Ecto neural progenitor cell (in vitro differentiated cells): ENCODE measurements around the gene GRIA1.

Source experiments
- DNase-seq: peaks from one replicate; pipeline ENCODE4 v3.0.0-alpha.2; 2018; ENCODE audit warnings: low spot score

GRIA1 gene

DNA sequence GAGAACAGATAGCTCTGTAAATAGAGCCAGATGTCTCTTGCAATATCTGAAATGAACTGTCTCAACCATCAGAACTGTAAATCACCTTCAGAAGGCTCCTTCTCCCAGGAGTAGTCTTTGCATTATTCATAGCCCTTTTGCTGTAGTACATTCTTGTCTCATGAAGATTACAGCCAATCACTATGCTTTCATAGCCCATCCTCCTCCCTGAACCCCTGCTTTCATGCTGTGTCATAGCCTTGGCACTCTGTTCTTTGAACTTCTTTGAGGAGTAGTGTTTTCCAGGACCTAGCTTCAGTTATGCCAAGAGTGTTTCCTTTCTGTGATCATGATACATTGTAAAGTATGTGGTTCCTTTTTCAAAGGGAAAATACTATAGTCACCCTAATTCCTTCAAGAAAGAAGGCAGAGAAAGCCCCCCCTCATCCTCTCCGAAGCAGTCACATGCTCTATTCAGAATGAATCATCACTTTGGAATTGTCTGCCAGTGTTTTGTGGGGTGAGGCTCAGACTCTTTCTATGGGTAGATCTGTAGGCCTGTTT is 61.1 kb downstream of the GRIA1 start:
- DNase-seq, result no peak

DNA sequence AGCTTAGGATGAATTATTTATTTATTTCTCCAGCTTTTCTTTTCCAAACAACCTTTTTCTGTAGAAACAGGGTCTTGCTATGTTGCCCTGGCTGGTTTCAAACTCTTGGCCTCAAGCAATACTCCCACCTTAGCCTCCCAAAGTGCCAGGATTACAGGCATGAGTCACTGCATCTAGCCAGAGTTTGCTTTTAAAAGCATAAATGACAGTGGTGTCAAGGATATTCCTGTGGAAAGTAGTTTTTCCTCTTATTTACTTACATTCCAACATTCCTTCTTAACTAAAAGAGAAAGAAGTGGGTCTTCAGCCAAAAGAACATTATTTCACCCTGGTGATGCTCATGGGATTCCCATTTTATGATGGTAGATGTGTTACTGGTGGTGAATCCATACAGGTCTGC is 62.4 kb downstream of the GRIA1 start:
- no peak for DNase-seq

DNA sequence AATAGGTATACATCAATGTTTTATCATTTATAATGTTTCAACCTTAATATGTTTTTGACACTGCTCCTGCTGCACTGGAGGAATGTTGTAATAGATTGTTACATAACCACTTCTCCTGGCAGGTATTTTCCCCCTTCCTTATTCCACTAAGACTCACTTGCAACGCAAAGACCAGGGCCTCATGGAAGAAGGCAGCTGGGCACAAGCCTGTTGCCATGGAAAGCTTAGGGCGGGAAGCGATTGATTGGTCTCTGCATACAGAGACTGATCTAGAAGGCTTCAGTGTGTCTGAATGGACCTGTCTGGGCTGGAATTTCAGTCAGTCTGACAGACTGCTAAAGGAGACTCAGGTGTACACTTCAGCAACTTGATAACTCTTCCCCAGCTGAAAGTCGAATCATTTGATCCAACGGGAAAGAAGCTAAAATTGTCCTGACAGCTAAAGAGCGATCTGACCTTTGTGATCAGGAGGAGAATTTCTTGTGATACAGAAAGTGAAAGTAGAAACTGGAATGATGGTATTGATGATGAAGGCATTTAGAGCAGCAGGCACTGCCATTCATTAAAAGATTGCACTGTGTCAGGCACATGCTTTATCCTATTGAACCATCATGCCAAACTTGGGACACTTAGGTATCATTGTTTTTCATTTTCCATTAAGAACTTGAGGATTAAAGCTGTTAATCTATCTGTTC is 65.1 kb downstream of the GRIA1 start:
- DNase-seq, result no peak

DNA sequence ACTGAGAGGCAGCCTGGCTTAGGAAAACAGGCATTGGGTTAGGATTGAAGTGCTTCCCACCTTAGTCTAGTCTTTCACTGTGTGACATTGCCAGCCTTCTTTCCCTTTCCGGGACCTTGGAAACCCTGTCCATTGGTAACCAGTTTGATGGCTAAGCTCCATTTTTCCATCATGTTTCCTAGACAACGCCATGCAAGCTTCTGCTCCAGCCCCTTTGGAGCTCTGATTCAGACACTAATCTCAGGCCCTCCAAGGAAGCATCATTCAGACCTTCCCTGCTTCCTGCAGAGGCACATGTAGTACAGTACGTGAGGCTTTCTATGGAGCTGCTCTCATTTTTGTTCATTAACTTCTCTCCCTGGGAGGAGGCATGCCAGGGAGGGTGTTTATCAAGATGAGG is 68.5 kb downstream of the GRIA1 start:
- DNase-seq, result no peak

DNA sequence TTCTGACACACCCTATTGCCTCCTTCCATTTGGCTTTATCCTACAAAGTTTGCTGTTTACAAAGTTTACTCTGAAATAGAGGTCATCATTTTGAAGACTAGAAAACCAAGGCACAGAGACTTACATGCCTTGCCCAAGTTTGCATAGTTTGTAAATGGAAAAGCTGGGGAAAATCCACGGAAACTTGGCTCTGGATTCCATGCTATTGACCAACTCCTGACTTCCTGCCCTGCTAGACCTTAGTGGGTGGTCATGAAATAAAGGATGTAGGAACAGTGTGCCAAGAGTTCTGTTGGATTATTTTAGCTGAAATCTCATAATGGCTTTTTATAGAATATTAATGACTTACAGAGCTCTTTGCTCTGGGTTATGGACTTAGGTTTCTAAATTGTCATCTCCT is 69.5 kb downstream of the GRIA1 start:
- no peak for DNase-seq

DNA sequence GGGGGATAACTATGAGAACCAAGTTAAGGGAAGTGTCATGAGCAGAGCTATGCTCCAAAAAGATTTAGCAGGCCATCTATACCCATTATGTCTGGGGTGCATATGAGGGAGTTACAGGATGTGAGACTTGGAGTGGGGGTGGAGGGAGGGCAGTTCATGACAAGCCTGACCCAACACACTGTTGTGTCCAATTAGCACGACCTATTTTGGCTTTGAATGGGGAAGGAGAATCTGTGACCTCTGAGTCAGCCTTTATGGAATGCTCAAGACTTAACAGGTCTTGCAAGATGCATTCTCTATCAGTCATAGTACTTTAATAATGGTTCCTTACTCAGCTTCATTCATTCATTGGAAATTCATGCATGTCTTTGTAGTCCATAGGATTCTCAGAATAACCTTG is 71.7 kb downstream of the GRIA1 start:
- DNase-seq, result no peak

DNA sequence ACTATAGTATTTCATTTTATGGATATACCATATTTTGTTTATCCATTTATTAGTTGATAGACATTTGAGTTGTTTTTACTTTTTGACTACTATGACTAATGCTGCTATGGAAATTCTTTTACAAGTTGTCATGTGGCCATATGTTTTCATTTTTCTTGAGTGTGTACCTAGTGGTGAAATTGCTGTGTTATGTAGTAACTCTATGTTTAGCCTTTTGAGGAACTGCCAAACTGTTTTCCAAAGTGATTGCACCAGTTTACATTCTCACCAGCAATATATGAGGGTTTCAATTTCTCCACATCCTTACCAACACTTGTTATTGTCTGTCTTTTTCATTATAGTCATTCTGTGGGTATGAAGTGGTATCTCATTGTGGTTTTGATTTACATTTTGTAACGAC is 75.4 kb downstream of the GRIA1 start:
- no peak for DNase-seq

DNA sequence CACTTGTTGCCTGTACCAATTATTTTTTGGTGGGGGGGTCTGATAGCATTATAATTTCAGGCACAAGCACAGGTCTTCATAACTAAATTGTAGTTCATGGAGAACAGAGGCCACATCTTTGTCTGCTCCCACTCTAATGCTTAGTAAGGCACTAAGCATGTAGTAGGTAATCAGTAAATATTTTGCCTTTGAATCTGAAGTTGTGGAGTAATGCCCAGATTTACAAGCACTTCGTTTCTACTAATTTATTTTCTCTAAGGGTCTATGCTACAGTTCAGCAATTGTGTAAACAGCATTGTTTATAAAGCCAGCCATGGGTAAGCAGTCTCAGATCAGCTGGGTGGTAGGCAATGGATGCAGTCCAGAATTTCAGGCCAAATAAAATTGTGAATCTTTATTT is 78.6 kb downstream of the GRIA1 start:
- DNase-seq, result no peak

DNA sequence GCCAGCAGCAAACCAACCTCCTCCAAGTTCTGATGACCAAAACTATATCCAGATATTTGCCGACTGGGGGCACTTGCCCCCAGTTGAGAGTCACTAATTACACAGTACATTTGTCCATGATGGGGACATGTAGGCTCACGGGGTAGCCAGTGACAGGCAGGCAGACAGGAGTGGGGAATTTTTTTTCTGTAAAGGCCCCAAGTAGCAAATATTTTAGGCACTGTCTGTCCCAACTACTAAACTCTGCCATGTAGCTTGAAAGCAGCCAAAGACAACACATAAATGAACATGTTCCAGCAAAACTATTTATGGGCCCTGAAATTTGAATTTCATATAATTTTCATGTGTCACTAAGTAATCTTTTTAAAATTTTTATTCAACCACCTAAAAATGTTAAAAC is 80.7 kb downstream of the GRIA1 start:
- no peak for DNase-seq

DNA sequence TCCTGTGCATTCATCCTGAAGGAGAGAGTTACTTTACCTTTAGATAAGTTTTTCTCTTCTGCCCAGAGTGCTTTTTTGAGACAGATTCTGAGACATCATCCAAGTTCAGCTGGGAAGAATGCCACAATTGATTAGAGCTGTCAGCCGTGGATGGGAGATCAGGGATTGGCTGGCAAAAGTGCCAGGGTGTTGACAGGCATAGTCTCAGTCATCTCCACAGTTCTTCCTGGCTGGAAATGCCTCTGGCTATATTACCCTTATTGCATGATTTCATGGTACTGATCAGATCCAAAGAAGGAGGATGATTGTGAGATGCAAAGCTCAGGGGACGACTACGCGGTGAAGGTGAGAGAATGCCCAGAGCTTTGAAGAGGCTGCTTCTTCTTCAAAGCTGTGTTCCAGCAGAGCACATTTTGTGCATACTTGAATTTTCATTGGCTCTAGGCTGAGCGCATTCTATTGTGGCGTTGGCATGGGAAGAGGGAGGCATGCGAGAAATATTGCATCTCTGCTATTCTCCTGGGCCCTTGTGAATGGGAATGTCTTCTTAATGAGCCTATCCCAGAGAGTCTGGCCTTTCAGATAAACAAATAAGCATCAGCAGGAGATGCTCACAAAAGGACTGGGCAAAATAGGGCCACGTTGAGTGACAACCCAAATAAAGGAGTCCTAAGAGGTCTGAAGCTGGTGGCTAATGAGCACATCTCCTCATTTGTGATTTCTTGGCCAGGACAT is 82.1 kb downstream of the GRIA1 start:
- DNase-seq, result no peak

DNA sequence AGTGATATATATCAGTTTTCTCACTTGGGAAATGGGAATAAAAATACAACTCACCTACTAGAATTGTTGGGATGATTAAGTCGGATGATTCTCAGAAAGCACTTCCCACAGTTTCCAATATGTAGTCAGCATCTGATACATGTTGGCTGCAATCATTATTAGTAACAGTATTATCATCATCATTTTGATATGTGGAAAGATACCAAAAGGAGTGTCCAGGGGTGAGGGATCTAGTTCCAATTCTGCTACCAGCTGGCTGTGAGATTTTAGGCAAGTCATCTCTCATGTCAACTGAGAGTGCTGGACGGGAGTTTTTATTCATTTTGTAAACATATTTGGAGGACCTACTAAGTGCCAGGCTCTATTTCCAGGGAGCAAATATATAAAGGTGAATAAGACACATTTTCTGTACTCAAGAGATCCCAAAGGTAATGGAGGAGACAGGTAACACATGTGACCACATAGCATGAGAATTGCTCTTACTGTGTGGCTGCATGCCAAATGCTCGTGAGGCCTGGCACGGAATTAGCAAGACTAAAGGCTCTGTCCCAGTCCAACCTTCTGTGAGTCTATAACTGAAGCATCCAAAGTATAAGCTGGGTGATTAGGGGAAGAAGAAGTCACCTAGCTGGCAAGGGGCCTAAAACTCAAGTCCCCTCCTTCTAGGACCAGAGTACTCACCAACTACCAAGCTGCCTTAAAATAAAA is 83.0 kb downstream of the GRIA1 start:
- DNase-seq, result no peak

DNA sequence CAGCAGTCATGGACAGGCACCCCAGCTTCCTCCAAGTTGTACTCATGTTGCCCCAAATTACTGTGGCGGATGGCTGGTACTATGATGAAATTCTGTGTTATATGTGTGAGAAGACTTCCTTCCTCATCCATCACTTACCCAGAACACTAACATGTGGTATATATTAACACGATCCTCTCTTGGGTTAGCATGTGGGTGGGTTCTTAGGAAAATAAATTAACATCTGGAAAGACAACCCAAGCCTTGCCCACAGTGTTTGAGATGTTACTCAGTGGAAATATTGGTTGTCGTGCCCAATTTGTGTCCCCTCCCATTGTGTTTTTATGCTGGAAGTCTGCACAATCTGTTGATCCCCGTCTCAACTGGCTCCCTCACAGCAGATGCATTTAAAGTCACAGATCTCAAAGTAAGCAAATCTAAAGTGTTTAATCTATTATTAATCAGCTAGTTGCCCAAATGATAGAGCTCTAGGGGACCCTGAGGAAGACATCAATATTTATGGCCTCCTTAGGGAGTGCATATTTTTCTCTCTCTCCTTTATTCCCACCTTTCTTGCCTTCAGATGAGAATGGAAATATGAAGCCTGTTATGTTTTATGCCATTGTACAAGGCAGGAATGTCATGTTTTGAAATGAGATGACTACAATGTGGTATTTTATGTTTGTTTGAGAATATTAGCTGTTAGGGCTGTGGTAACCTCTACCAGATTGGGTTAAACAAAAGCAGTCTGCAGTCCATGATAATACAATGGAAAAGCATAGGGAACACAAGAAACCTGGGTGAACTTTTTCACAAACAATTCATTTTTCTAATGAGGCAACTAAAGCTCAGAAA is 93.9 kb downstream of the GRIA1 start:
- no peak for DNase-seq

DNA sequence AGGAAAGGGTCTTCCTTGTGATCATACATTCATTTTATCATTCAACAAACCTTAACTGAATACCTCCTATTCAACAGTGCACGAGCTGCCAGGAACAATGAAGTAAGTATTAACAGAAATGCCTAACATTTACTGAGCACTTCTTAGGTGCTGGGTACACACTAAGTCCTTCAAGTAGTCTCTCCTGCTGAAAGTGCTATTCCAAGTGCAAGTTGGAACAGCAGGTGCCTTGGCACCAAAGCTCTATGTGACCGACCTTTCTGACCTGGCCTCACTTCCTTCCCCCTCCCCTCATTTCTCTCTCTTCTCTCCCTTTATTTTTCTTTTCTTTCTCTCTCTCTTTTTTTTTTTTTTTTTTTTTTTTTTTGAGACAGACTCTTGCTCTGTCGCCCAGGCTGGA is 94.5 kb downstream of the GRIA1 start:
- DNase-seq, result no peak

DNA sequence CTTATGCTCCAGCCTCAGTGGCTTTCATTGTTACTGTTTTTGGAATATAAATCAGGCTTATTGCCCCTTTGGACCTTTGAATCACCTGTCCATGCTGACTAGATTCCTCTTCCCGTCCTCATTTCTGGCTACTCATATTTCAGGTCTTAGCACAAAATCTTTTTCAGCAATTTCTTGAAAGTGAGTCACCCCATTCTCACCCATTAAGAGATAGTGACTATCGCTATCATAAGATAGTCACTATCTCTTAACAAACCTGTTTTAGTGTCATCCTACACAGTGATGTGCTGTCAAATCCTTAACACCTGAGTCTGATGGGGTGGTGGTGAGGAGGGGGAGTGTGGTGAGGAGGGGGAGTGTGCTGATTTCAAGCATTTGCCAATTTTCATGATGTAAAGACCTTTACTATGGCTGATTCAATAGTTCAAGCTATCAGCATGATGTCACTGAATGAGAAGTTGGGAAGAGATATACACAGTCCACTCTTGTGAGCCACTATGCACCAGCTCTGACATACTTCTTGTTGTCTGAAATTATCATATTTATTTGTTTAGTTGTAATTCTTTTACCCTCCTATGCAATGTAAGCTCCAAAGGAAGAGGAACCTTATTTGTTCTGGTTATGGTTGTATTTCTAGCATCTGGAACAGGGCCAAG is 95.3 kb downstream of the GRIA1 start:
- DNase-seq, result no peak

DNA sequence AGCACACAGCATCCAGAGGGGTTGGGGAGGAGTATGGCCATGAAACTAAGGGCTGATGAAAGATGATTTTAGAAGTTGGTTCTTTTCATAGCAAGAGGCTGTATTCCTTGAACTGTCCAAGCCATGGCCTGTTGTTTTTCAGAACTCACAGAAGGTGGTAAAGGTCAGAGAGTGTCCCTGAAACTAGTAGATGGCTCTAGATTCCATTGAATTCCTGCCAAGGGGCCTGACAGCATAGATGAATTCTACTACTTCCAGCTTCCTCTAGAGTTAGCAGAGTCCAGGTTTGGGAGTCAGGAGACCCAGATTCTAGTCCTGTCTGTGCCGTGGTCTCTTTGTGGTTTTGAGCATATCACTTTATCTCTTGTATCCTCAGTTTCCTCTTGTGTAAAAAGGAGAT is 101.6 kb downstream of the GRIA1 start:
- DNase-seq, result no peak

DNA sequence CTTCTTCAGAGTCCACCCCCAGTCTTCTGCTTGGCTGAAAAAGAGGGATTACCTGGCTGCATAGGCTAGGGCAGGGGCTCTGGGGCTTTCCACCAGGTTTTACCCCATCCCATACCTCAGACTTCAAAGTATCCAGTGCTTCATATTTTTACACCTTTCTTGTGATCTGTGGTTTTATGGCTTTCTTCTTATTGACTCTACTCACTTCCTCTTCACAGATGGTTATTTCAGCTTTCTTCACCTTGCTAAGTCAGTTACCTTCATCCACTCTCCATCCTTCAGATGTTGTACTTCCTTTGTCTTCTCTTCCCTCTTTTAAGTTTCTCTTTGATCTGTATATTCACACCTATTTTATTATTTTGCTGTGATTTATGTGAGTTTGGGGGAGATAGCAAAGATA is 104.3 kb downstream of the GRIA1 start:
- no peak for DNase-seq

DNA sequence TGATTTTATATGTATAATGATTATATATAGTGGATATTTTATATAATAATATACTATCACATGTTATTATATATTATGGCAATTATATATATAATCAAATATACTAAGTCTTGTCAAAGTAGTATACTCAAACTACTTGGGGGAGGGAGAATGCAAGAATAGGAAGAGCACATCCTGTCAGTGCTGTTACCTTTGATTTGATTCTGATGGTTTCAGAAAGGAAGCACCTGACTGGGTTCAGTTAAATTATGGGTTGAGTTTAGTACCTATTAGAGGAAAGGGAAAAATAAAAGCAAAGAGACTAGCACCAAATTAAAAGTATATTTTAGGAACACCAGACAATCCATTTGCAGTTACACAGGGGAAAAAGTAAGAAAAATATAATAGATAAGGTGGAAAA is 107.6 kb downstream of the GRIA1 start:
- DNase-seq, result no peak

DNA sequence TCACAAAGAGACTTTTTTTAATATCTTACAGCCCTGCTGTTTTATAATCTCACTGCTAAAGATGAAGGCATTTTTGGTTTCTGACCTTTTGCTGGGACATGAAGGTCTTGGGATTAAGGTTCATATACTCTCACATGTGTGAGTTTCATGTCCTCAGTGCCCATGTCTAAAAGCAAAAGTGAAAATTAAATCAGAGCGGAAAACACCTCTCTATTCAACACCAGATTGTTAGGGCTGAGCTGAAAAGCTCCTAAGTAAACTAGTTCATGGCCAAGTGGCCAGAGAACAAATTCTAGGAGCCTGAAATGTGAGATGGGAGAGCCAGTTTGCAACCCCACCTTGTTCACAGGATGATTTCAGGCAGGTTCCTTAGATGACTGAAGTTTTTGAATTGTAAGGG is 110.9 kb downstream of the GRIA1 start:
- DNase-seq, result no peak

DNA sequence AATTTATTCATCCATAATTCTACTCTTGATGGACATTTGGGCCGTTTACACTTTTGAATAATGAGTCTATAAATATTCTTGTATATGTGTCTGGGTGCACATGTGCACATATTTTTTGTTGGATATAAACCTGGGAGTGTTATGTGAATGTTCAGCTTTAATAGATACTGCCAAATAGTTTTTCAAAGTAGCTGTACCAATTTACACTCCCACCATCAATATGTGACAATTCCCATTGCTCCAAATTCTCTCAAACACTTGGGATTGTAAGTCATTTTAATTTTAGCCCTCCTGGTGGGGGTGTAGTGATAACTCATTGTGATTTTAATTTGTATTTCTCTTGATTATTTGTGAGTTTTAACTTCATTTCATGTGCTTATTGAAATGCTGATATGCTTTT is 114.9 kb downstream of the GRIA1 start:
- DNase-seq, result no peak

DNA sequence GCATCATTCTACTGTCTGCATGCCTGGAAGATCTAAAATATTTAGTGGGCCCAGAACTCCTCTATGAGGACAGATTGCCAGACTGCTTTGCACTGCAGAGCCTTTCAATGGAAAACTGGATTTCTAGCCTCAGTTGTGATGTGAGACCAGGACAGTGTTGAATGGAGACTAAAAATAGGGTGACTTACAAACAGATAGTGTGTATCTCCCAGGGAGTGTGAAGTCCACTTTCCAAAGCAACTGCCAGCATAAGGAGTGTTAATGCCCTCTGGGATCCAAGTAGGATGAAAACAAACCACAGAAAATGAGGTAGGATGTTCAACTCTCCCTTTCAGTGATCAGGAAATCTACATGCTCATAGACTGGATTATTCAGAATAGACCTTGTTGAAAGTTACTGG is 119.5 kb downstream of the GRIA1 start:
- DNase-seq, result no peak

DNA sequence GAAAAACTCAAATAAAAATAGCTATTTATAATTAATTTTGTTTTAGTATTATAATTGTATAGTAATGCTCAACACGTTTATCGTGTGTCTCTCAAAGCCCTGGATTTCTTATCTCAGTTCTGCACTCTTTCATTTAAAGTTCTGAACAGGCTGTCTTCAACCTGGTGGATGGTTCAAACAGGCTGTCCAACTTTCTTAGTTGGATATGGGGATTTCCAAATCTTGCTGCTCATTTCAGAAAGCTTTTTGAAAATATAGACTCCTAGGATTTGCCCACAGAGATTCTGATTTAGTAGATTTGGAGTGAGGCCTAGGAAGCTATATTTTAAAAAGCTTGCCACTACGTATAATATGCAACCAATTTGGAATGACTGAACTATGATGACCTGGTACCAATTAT is 120.3 kb downstream of the GRIA1 start:
- no peak for DNase-seq

DNA sequence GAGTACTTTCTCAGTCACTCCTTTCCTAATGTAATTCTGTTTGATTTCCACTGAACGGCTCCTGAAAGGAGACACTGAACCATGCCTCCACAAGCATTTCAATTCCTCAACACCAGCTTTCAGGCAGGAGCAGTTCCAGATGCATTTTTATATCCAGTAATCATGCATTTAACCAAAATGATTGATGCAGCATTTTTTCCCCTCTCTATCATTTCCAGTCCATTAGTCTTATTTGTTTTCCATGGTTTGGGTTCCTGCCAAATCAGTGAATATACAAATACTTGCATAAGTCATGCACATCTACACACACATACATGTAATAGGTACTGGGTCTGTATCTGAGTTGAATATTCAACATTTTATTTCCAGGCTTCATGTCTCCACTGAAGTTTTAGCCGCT is 122.7 kb downstream of the GRIA1 start:
- DNase-seq, result no peak
